ENCODE data around the gene CACNA1A. TPM values are rescaled to one million over a fixed set of nuclear protein-coding genes. Genes with fewer than 3 reads are reported as not detected.
A peak's percentile ranks its signal among the peaks of the same experiment; 100 is the strongest.

Gene CACNA1A
- total RNA-seq, 1 experiment from 2014 or later: 0.85 TPM

GRCh38 chr19:13376537-13376936 lies 129.7 kb downstream of the CACNA1A start:
- BruUV-seq (replicated peaks): no TSS peak
- no peak for TF ChIP-seq CTCF (IDR thresholded peaks at IDR 0.05; ENCODE audit: unreplicated experiment)
- H3K27ac Mint-ChIP-seq (ENCODE audit: unreplicated experiment): no peak overlapping the region
- no peaks in the 10 kb centered on the region for H3K36me3 Mint-ChIP-seq (ENCODE audit: insufficient read depth, unreplicated experiment)
- CTCF ChIA-PET: no interaction called here
- H3K9me3 Mint-ChIP-seq (ENCODE audit: low read depth, unreplicated experiment): no peaks in the 10 kb centered on the region
- no peaks in the 10 kb centered on the region for H3K4me1 Mint-ChIP-seq (ENCODE audit: low read depth, unreplicated experiment)
- intact Hi-C loops (cut with micrococcal nuclease; ENCODE audit: unreplicated experiment): no loop called here
- no peak for DNase-seq
- H3K27me3 Mint-ChIP-seq (ENCODE audit: unreplicated experiment): no peaks in the 10 kb centered on the region
- no peak overlapping the region for H3K4me3 Mint-ChIP-seq (ENCODE audit: low read depth, unreplicated experiment)

- H3K4me1 Mint-ChIP-seq (ENCODE audit: low read depth, unreplicated experiment): no peaks in the 10 kb centered on the region
- H3K27me3 Mint-ChIP-seq (ENCODE audit: unreplicated experiment): peaks cover 12% of the 10 kb centered on the region
- intact Hi-C loops (cut with micrococcal nuclease; ENCODE audit: unreplicated experiment): no loop called here
- H3K27ac Mint-ChIP-seq (ENCODE audit: unreplicated experiment): no peak overlapping the region
- DNase-seq: no peak
- no peak overlapping the region for H3K4me3 Mint-ChIP-seq (ENCODE audit: low read depth, unreplicated experiment)
- CTCF ChIA-PET: interaction anchor here (0.6 kb wide), 1 partner anchor 214 kb away, joined by 3 read pairs; no protein-coding TSS in a partner anchor
- no peaks in the 10 kb centered on the region for H3K36me3 Mint-ChIP-seq (ENCODE audit: insufficient read depth, unreplicated experiment)
- no TSS peak for BruUV-seq (replicated peaks)
- TF ChIP-seq CTCF (IDR thresholded peaks at IDR 0.05; ENCODE audit: unreplicated experiment): no peak
- no peaks in the 10 kb centered on the region for H3K9me3 Mint-ChIP-seq (ENCODE audit: low read depth, unreplicated experiment)
These were observed 132.7 kb downstream of the CACNA1A start for GRCh38 chr19:13373599-13373998.

GRCh38 chr19:13370948-13371347 lies 135.3 kb downstream of the CACNA1A start:
- no peak for DNase-seq
- intact Hi-C loops (cut with micrococcal nuclease; ENCODE audit: unreplicated experiment): no loop called here
- Mint-ChIP-seq H3K4me1 (ENCODE audit: low read depth, unreplicated experiment) (no peaks in the 10 kb centered on the region), H3K27me3 (ENCODE audit: unreplicated experiment) (peaks cover 12% of the 10 kb centered on the region), H3K36me3 (ENCODE audit: insufficient read depth, unreplicated experiment) (no peaks in the 10 kb centered on the region), H3K9me3 (ENCODE audit: low read depth, unreplicated experiment) (no peaks in the 10 kb centered on the region), H3K4me3 (ENCODE audit: low read depth, unreplicated experiment) (no peak overlapping the region), H3K27ac (ENCODE audit: unreplicated experiment) (no peak overlapping the region)
- CTCF ChIA-PET: no interaction called here
- no TSS peak for BruUV-seq (replicated peaks)
- TF ChIP-seq CTCF (IDR thresholded peaks at IDR 0.05; ENCODE audit: unreplicated experiment): no peak

DNA sequence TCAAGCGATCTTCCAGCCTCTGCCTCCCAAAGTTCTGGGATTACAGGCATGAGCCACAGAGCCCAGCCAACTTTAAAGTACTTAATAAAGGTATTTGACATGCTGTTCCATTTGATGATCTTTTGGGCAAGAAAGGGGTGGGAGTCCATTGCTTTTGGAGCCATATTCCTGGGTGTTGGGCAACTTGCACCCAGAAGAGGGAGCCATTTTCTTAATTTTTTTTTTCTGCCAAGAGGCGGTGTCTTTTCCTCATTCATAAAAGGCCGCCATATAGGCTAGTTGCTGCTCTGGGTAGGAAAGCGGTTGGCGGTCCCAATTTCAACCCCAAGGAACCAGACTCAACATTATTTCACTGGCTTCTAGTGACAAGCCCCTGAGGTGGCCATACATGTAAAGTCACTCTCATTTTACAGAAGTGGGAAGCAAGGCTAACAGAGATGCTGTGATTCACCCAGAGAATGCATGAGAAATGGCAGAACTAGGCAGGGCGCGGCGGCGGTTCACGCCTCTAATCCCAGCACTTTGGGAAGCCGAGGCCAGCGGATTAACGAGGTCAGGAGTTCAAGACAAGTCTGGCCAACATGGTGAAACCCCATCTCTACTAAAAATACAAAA lies 139.6 kb downstream of the CACNA1A start:
- no peak overlapping the region for H3K27ac Mint-ChIP-seq (ENCODE audit: unreplicated experiment)
- intact Hi-C loops (cut with micrococcal nuclease; ENCODE audit: unreplicated experiment): no loop called here
- CTCF ChIA-PET: interaction anchor here (0.7 kb wide), 1 partner anchor 156 kb away, joined by 7 read pairs; no protein-coding TSS in a partner anchor
- peak; percentile 24 for DNase-seq
- no peaks in the 10 kb centered on the region for H3K4me1 Mint-ChIP-seq (ENCODE audit: low read depth, unreplicated experiment)
- H3K36me3 Mint-ChIP-seq (ENCODE audit: insufficient read depth, unreplicated experiment): no peaks in the 10 kb centered on the region
- H3K9me3 Mint-ChIP-seq (ENCODE audit: low read depth, unreplicated experiment): no peaks in the 10 kb centered on the region
- H3K27me3 Mint-ChIP-seq (ENCODE audit: unreplicated experiment): peaks cover 18% of the 10 kb centered on the region
- BruUV-seq (replicated peaks): no TSS peak
- H3K4me3 Mint-ChIP-seq (ENCODE audit: low read depth, unreplicated experiment): no peak overlapping the region
- TF ChIP-seq CTCF (IDR thresholded peaks at IDR 0.05; ENCODE audit: unreplicated experiment): peak; percentile 17
